Thyroid gland (tissue), 4 donors: ENCODE results near the gene RPL18.

ENCODE experiments used
- CTCF ChIP-seq, 6 experiments: fragments of 200-600 bp in 3 of 6; fragments of 450-650 bp in 3 of 6; sonication (generic) in 3 of 6; IDR thresholded peaks; one replicate each; pipeline ENCODE4 v1.5.1; 2016 to 2019; ENCODE audit warnings: antibody characterized with exemption in 6 of 6, mild to moderate bottlenecking in 2 of 6, inconsistent platforms in 1 of 6, moderate library complexity in 1 of 6
- POLR2A ChIP-seq, 2 donors: fragments of 450-650 bp; IDR thresholded peaks; one replicate each; pipeline ENCODE4 v1.6.1; 2017; ENCODE audit warnings: antibody characterized with exemption in 2 of 2, mild to moderate bottlenecking in 2 of 2, moderate library complexity in 1 of 2

GRCh38 chr19:48611872-48612271 is 7.1 kb downstream of the RPL18 start:
- TF ChIP-seq CTCF (IDR thresholded peaks at IDR 0.05) (no peak), POLR2A (IDR thresholded peaks at IDR 0.05) (no peak)
